ENCODE results near the gene UBXN6. TPM values are rescaled to one million over a fixed set of nuclear protein-coding genes. Genes with fewer than 3 reads are reported as not detected.
A peak's percentile ranks its signal among the peaks of the same experiment; 100 is the strongest.

Gene UBXN6
- total and polyA plus RNA-seq, 11 donors = 75.1 to 137 (median 113) TPM

DNA sequence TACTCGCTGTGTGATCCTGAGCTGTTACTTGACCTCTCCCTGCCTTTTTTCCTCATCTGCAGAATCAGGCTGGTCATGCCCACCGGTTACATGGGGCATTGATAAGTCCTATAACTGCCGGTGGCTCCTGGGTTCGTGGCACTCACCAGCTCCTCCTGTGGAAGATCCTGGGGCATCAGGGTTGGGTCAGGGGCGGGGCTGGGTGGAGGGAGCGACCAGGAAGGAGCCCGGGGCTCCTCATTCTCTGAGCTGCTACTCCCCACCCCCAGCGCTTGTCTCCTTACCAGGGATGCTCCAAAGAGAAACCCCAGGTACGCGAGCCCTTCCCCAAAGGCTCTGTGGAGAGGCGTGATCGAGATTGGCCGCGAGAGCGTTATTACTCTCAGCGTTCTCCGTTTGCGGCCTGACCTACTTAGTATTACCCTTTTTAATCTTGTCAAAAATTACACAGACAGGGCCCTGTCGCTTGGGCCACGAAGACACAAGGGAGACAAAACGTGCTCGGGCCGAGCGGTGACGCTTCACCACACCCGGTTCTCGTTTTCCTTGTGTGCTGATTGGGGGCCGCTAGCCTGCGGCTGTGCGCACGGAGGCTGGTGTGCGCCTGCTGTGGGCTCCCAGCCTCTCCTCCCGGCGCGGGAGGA is 25.2 kb upstream of the UBXN6 start:
- Histone ChIP-seq H3K4me3 (no peak overlapping the region), H3K27me3 (no peaks in the 10 kb centered on the region), H3K36me3 (peaks cover 0 to 65% (median 37%) of the 10 kb centered on the region in 9 donors), H3K27ac (no peak overlapping the region), H3K9me3 (no peaks in the 10 kb centered on the region), H3K4me1 (no peaks in the 10 kb centered on the region)
- ATAC-seq (no peak), DNase-seq (no peak)
- intact Hi-C loops (cut with DNase I) = no loop called here
- 91 to 94% (median 92%) methylated on average over 35 of the region's 35 CpGs for WGBS, 4 donors
- no peak for TF ChIP-seq POLR2A (IDR thresholded peaks at IDR 0.05)
- TF ChIP-seq, protein P1, sequence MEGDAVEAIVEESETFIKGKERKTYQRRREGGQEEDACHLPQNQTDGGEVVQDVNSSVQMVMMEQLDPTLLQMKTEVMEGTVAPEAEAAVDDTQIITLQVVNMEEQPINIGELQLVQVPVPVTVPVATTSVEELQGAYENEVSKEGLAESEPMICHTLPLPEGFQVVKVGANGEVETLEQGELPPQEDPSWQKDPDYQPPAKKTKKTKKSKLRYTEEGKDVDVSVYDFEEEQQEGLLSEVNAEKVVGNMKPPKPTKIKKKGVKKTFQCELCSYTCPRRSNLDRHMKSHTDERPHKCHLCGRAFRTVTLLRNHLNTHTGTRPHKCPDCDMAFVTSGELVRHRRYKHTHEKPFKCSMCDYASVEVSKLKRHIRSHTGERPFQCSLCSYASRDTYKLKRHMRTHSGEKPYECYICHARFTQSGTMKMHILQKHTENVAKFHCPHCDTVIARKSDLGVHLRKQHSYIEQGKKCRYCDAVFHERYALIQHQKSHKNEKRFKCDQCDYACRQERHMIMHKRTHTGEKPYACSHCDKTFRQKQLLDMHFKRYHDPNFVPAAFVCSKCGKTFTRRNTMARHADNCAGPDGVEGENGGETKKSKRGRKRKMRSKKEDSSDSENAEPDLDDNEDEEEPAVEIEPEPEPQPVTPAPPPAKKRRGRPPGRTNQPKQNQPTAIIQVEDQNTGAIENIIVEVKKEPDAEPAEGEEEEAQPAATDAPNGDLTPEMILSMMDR (IDR thresholded peaks at IDR 0.05) = no peak

DNA sequence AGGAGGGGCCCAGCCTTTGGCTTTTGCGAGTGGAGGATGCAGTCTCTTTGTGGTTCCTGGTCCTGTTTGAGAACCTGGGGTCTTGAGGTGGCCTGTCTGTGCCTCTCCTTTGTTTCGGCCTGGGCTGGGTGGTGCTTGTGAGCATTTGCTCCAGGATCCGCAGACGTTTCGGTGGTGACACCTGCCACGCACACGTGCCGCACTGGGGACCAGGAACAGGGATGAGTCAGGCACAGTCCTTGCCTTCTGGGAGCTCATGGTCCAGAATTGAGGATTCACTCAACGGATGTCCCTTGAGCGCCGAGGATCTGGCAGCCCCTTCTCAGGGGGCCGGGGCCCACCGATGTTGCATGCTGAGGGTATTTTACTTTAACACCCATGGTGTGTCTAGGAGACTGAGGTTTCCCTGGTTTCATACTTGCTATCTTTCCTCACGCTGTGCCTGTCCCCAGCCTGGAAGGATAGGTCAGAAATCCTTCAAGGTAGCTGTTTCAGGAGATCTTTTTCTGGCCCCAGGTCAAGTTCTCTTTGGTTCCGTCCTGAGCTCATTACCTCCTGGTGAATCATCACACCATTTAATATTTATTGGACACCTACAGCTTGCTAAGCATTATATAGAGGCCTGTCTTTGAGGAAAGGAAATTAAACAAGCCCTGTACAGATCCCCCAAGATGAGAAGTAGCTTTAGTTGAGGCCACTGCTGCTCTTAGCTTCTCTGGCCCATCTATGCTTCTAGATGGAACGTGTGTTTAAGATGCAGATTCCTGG is 19.6 kb upstream of the UBXN6 start:
- Histone ChIP-seq H3K4me1 (peaks cover 0 to 23% (median 15%) of the 10 kb centered on the region in 12 donors), H3K27me3 (no peaks in the 10 kb centered on the region), H3K4me3 (no peak overlapping the region), H3K9me3 (no peaks in the 10 kb centered on the region), H3K27ac (no peak overlapping the region), H3K36me3 (peaks cover 0 to 62% (median 47%) of the 10 kb centered on the region in 9 donors)
- TF ChIP-seq, protein P1 (IDR thresholded peaks at IDR 0.05) = no peak
- no peak for TF ChIP-seq POLR2A (IDR thresholded peaks at IDR 0.05)
- 85 to 90% (median 87%) methylated on average over 16 of the region's 16 CpGs for WGBS, 4 donors
- ATAC-seq (no peak), DNase-seq (no peak)
- intact Hi-C loops (cut with DNase I) = no loop called here

DNA sequence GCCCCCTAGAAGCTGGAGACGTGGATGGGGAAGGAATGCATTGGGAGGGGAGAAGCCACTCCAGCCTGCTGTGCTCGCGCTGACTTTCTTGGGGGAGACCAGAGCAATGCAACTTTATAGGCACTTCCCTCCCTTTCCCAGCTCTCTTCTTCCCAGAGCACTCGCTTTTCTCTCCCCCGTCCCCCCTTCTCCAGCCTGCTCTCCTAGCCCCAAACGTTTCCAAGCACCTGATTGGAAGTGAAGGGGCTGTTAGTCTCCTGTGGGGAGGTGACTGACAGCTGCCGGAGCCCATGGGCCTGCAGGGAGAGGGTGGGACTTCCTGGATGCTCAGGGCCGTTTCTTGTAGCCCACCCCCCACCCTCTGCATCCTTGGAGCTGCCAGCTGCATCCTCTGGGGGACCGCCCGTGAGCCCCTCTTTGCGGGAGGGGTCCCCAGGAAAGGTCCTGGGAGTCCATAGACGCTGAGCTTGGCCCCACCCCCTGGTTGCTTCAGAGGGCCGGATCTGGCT is 17.0 kb upstream of the UBXN6 start:
- Histone ChIP-seq H3K4me3 (peak overlapping the region in 7 of 12 donors; percentile 10 to 98 (median 33)), H3K9me3 (no peaks in the 10 kb centered on the region), H3K27ac (no peak overlapping the region), H3K27me3 (no peaks in the 10 kb centered on the region), H3K36me3 (peaks cover 0 to 44% (median 38%) of the 10 kb centered on the region in 9 donors), H3K4me1 (peaks cover 0 to 27% (median 18%) of the 10 kb centered on the region in 12 donors)
- intact Hi-C loops (cut with DNase I) = no loop called here
- TF ChIP-seq POLR2A (IDR thresholded peaks at IDR 0.05) = no peak
- TF ChIP-seq, protein P1 (IDR thresholded peaks at IDR 0.05) = no peak
- ATAC-seq = no peak
- DNase-seq = no peak
- 22 to 51% (median 39%) methylated on average over 10 to 13 of the region's 13 CpGs for WGBS, 4 donors

All from heart left ventricle (tissue), 16 donors.